Heart left ventricle (tissue), 16 donors: ENCODE results near the gene CSNK1E. TPM values are rescaled to one million over a fixed set of nuclear protein-coding genes. Genes with fewer than 3 reads are reported as not detected.

Experiments
- ATAC-seq, 4 donors: fragments of 200-7000 bp; cut with Tn5 transposase; one replicate each; pipeline ENCODE4 v1.9.1; 2020 to 2022; ENCODE audit warnings: moderate library complexity in 4 of 4, mild to moderate bottlenecking in 3 of 4, moderate number of reproducible peaks in 1 of 4
- DNase-seq, 5 donors: peaks; one replicate each; pipeline ENCODE4 v3.0.0-alpha.2; 2020
- H3K27ac ChIP-seq, 12 donors: fragments of 200-600 bp; sonication (generic) in 4 of 12; one replicate each; pipeline versions ENCODE4 v1.5.0 to v1.8.0; 2016 to 2022; ENCODE audit warnings: mild to moderate bottlenecking in 2 of 12
- H3K27me3 ChIP-seq, 9 donors: fragments of 200-600 bp; sonication (generic) in 2 of 9; one replicate each; pipeline versions ENCODE4 v1.5.1 to v1.8.0; 2016 to 2022; ENCODE audit warnings: mild to moderate bottlenecking in 3 of 9
- H3K36me3 ChIP-seq, 9 donors: fragments of 200-600 bp; sonication (generic) in 2 of 9; one replicate each; pipeline versions ENCODE4 v1.5.0 to v1.8.0; 2018 to 2022; ENCODE audit warnings: mild to moderate bottlenecking in 2 of 9
- H3K4me1 ChIP-seq, 12 donors: fragments of 200-600 bp; sonication (generic) in 4 of 12; one replicate each; pipeline versions ENCODE4 v1.5.0 to v1.8.0; 2016 to 2022; ENCODE audit warnings: mild to moderate bottlenecking in 3 of 12
- H3K4me3 ChIP-seq, 12 donors: fragments of 200-600 bp; sonication (generic) in 4 of 12; one replicate each; pipeline versions ENCODE4 v1.5.0 to v1.8.0; 2017 to 2022; ENCODE audit warnings: mild to moderate bottlenecking in 9 of 12, moderate library complexity in 4 of 12
- H3K9me3 ChIP-seq, 12 donors: fragments of 200-600 bp; sonication (generic) in 4 of 12; one replicate each; pipeline versions ENCODE4 v1.5.0 to v1.8.0; 2016 to 2022; ENCODE audit warnings: mild to moderate bottlenecking in 1 of 12
- POLR2A ChIP-seq, 2 donors: fragments of 450-650 bp; IDR thresholded peaks; one replicate each; pipeline ENCODE4 v1.6.1; 2017; ENCODE audit warnings: antibody characterized with exemption in 2 of 2, mild to moderate bottlenecking in 2 of 2, moderate library complexity in 2 of 2
- WGBS, 4 donors: extraction: QIAGEN DNeasy Blood & Tissue Kit in 2 of 4; methylation state at CpG; one replicate each; pipeline versions ENCODE4 v1.1.5 to v1.1.7; 2013 to 2018; 5-methylcytosine and 5-hydroxymethylcytosine counted together
- intact Hi-C, 10 donors: fragments of 100-400 bp; cut with DNase I; formaldehyde crosslinking; loops; one replicate each; pipeline versions ENCODE4 v1.11.1 to v1.14.2; 2022
- polyA plus RNA-seq, 2 donors: library from polyadenylated mRNA; stranded (reverse); fragments of 200-250 nt; gene quantifications; one replicate each; pipeline ENCODE4 v1.2.3, GENCODE V29; 2013
- total RNA-seq, 9 donors: library from RNA; depleted of rRNA in 2 of 9; stranded (reverse); fragments of >200 nt in 2 of 9; fragmentation: NEBNext Ultra II Directional in 3 of 9; extraction: Animal tissue kit (Norgen Biotek cat#: 25700) in 3 of 9; gene quantifications; one replicate each; pipeline versions ENCODE4 v1.1.0 to v1.2.4, GENCODE V29; 2016 to 2023
- TF ChIP-seq, protein P1 (sequence below), 12 donors: fragments of 200-600 bp; sonication (generic) in 4 of 12; IDR thresholded peaks; one replicate each; pipeline versions ENCODE4 v1.5.0 to v1.8.0; 2018 to 2022; ENCODE audit warnings: antibody characterized with exemption in 12 of 12, mild to moderate bottlenecking in 5 of 12
- donor health status: ischemic (EF 13 %, LVEDD 7.1; RV severe dilation, severe dysfunction).
- donor health status: healthy with polysubstance abuse.
- donor health status: DM: no; HTN: yes; CAD: no.
- donor health status: DM: no; HTN: no; CAD: no.
- donor health status: ischemic (EF 25% LVEDD 6.9; RV normal size, moderate dysfunction).
- donor health status: ischemic (EF 25% LVEDD 5.7; RV mildly dilated, moderate dysfunction).
- donor health status: healthy.
- donor health status: DM: yes; HTN: yes; CAD: no.
- donor health status: ischemic (EF 35%, LVEDD 5.7; RV mildly dilated, moderate dysfunction).
- donor health status: nonischemic (EF 11% LVEDD 7.7; RV severe dilation, severe dysfunction).
- donor health status: DM: yes; HTN: yes; CAD: no.
- donor health status: PGD.
- donor health status: ischemic (EF 29% LVEDD 5.4; RV normal size, mild dysfunction).
- donor health status: nonischemic (EF 23%, LVEDD 6.1; RV moderate dilation, normal function).

Gene CSNK1E
- total and polyA plus RNA-seq, 11 donors, result 59.7 to 125 (median 72.6) TPM

DNA sequence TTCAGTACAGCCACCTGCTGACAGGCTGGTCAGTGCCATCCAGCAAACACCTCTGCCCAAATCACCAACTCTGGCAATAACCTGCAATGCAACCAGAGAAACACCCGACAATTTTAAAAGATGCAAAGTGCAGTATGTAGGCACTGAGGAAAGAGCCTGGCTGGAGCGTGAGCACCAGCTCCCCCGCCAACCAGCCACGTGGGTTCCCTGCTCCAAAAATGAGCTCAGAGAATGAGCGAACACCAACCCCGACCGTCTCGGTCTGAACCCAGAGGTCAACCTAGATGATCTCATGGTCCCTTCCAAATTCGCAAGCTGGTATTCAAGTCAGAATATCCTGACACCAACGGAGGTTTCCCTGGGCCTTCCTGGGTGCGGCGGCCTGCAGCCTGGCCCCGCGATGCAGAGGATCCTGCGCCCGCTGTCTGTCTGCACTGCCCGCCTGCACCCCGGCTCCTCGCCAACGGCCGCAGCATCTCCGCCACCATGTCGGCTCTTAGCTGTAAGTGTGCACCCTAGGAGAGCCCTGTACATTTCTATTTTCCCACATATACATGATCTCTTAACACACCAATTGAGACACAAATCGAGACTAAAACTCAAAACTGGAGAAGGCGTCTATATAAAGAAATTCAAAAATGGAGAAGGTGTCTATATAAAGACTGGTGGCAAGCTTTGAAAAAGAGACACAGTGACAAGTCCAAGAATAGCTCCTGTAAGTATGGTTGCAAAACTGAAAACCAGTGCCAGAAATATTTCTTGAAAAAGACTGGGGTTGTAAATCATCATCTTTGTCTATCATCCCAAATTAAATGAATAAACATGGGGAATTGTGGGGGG, 67.2 kb downstream of the CSNK1E start:
- peaks cover 0 to 70% (median 41%) of the 10 kb centered on the region in 12 donors for H3K4me1 ChIP-seq
- peaks cover 0 to 7% (median 0%) of the 10 kb centered on the region in 12 donors for H3K9me3 ChIP-seq
- ATAC-seq, result no peak
- no peaks in the 10 kb centered on the region for H3K27me3 ChIP-seq
- H3K4me3 ChIP-seq, result no peak overlapping the region
- peaks cover 0 to 28% (median 23%) of the 10 kb centered on the region in 9 donors for H3K36me3 ChIP-seq
- peak overlapping the region in 3 of 12 donors; percentile 4 to 23 (median 20) for H3K27ac ChIP-seq
- TF ChIP-seq, protein P1, sequence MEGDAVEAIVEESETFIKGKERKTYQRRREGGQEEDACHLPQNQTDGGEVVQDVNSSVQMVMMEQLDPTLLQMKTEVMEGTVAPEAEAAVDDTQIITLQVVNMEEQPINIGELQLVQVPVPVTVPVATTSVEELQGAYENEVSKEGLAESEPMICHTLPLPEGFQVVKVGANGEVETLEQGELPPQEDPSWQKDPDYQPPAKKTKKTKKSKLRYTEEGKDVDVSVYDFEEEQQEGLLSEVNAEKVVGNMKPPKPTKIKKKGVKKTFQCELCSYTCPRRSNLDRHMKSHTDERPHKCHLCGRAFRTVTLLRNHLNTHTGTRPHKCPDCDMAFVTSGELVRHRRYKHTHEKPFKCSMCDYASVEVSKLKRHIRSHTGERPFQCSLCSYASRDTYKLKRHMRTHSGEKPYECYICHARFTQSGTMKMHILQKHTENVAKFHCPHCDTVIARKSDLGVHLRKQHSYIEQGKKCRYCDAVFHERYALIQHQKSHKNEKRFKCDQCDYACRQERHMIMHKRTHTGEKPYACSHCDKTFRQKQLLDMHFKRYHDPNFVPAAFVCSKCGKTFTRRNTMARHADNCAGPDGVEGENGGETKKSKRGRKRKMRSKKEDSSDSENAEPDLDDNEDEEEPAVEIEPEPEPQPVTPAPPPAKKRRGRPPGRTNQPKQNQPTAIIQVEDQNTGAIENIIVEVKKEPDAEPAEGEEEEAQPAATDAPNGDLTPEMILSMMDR (IDR thresholded peaks at IDR 0.05), result no peak
- TF ChIP-seq POLR2A (IDR thresholded peaks at IDR 0.05), result no peak
- intact Hi-C loops, result loop anchor here in 1 of 10 donors (10.0 kb wide), 1 partner anchor 135 kb away; the partner anchor contains the start of gene BAIAP2L2
- 81 to 91% (median 90%) methylated on average over 20 to 25 of the region's 25 CpGs for WGBS, 4 donors
- no peak for DNase-seq

DNA sequence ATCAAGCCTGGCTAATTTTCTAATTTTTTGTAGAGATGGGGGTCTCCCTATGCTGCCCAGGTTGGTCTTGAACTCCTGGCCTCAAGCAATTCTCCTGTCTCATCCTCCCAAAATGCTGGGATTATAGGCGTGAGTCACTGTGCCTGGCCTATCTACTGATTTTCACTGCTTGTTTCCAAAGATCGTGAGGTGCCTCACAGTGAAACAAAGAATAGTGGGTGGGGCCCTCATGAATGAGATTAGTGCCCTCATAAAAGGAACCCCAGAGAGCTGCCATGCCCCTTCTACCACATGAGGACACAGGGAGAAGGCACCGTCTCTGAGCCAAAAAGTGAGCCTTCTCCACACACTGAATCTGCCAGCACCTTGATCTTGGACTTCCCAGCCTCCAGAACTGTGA, 67.9 kb downstream of the CSNK1E start:
- Histone ChIP-seq H3K9me3 (peaks cover 0 to 7% (median 0%) of the 10 kb centered on the region in 12 donors), H3K27ac (no peak overlapping the region), H3K36me3 (peaks cover 0 to 35% (median 31%) of the 10 kb centered on the region in 9 donors), H3K27me3 (no peaks in the 10 kb centered on the region), H3K4me3 (no peak overlapping the region), H3K4me1 (peaks cover 0 to 66% (median 38%) of the 10 kb centered on the region in 12 donors)
- 97 to 100% (median 98%) methylated on average over 3 of the region's 3 CpGs for WGBS, 4 donors
- intact Hi-C loops, result loop anchor here in 1 of 10 donors (10.0 kb wide), 1 partner anchor 134 kb away; the partner anchor contains the start of gene BAIAP2L2
- no peak for TF ChIP-seq POLR2A (IDR thresholded peaks at IDR 0.05)
- TF ChIP-seq, protein P1 (IDR thresholded peaks at IDR 0.05), result no peak
- no peak for ATAC-seq
- no peak for DNase-seq

DNA sequence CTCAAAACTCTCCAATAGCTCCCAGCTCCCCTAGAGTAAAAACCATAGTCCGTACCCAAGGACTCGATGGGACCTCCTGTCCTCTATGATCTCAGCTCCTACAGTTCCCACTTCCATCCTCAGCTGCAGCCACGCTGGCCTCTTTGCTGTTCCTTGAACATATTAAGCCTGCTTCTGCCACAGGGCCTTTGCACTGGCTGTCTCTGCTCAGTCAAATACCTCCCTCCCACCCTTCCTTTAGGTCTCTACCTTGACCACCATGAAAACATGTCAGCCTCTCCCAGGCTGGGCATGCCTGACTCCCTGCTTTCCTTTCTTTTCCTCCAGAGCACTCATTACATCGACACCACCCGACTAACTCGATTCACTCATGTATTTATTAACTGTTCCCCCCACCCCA, 69.0 kb downstream of the CSNK1E start:
- Histone ChIP-seq H3K27ac (peak overlapping the region in 1 of 12 donors; percentile 78), H3K27me3 (no peaks in the 10 kb centered on the region), H3K36me3 (peaks cover 0 to 44% (median 40%) of the 10 kb centered on the region in 9 donors), H3K4me1 (peaks cover 0 to 67% (median 39%) of the 10 kb centered on the region in 12 donors), H3K9me3 (peaks cover 0 to 7% (median 0%) of the 10 kb centered on the region in 12 donors), H3K4me3 (no peak overlapping the region)
- TF ChIP-seq POLR2A (IDR thresholded peaks at IDR 0.05), result no peak
- TF ChIP-seq, protein P1 (IDR thresholded peaks at IDR 0.05), result no peak
- ATAC-seq (no peak), DNase-seq (no peak)
- WGBS, 4 donors, result 96 to 99% (median 98%) methylated on average over 6 of the region's 6 CpGs
- intact Hi-C loops, result loop anchor here in 1 of 10 donors (10.0 kb wide), 1 partner anchor 133 kb away; the partner anchor contains the start of gene BAIAP2L2

DNA sequence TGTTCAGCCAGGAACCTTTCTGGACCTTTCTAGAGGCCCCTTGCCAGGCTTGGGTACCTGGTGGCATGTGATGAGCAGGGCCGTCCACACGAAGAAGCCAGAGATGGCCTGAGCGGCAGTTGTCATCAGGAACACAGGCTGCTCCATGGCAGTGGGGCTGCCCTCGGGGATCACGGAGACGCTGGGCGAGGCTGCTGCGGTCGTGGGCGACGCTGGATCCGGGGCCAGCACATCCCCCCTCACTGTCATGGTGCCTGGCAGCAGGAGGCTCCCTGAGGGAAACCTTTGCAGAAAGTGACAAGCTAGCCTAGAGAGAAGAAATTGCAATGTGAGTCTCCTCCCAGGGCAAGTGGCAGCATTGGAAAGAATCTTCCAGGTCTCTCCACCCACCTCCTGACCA, 69.5 kb downstream of the CSNK1E start:
- TF ChIP-seq POLR2A (IDR thresholded peaks at IDR 0.05), result no peak
- TF ChIP-seq, protein P1 (IDR thresholded peaks at IDR 0.05), result no peak
- no peak for DNase-seq

More for the DNA sequence above, 69.5 kb downstream of the CSNK1E start:
- peaks cover 0 to 68% (median 44%) of the 10 kb centered on the region in 12 donors for H3K4me1 ChIP-seq
- no peaks in the 10 kb centered on the region for H3K27me3 ChIP-seq
- peak overlapping the region in 10 of 12 donors; percentile 11 to 82 (median 70) for H3K27ac ChIP-seq
- no peak for ATAC-seq
- intact Hi-C loops, result loop anchor here in 1 of 10 donors (10.0 kb wide), 1 partner anchor 133 kb away; the partner anchor contains the start of gene BAIAP2L2
- H3K9me3 ChIP-seq, result peaks cover 0 to 7% (median 0%) of the 10 kb centered on the region in 12 donors
- H3K36me3 ChIP-seq, result peaks cover 0 to 48% (median 44%) of the 10 kb centered on the region in 9 donors
- WGBS, 4 donors, result 88 to 93% (median 90%) methylated on average over 3 to 12 of the region's 12 CpGs
- no peak overlapping the region for H3K4me3 ChIP-seq
